Smooth muscle cell of the umbilical artery (primary cell): Measurements from ENCODE around the gene GAR1. TPM values are rescaled to one million over a fixed set of nuclear protein-coding genes. Genes with fewer than 3 reads are reported as not detected.

Experiments
- total RNA-seq: library from RNA; depleted of rRNA; stranded (reverse); fragments of >200 nt; gene quantifications from 2 replicates; pipeline ENCODE4 v1.2.3, GENCODE V29; 2014

GAR1 gene
- 2.1 and 4.5 TPM in 2 replicates for total RNA-seq

DNA sequence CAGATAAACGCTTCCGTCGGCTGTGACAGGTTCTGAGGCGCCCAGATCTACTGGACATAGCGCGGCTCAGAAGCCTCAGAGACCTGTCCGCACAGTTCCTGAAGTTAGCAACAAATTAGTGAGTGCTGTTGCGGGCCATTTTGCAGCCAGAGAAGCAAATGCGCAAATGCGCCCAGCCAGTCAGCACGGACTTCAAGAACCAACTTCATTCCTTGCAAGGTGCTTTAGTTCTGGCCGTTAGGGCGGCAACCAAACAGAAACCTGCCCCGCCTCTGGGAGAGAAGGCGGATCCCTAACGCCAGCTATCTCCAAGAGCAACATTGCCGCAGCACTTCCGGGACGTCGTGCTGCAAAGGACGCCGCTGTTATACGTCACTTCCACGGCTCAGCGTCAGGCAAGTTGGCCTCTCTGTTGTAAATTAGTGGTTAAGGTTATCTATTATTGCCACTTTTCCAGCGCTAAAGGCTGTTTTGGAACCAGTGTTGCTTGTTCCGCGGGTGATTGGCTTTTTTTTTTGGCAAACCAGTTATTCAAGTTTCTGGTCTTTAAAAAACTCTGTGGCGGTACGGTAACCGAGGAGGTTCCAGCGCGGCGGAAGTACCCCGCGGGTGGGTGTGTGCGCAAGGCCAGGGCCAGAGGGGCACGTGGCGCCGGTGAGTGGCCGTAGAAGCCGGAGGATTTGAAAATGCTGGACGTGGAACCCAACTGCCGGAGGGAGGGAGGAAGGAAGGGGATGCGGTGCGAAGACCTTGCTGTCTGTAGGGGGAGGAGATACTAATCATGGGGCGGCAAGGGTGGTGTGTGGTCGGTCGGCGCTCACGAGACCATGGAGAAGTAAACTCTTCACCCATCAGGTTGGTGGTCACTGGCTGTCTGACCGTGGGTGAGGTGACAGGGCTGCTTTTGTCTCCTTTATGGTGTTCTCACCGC lies at the start of gene GAR1:
Gene GAR1, plus strand, starts transcription at position 612 of the 931 bp plus-strand sequence. CDS start 403 bp downstream, outside the sequence.

GRCh38 chr4:109801895-109802319 lies 13.7 kb upstream of the GAR1 start, which contains the start of gene CFI:
Gene CFI, minus strand, starts transcription at chr4:109801999. Its CDS starts 28 bp downstream, at chr4:109801971.

GRCh38 chr4:109827672-109828071 lies 12.1 kb downstream of the GAR1 start, which contains the start of gene RRH:
Gene RRH, plus strand, starts transcription at chr4:109827972. Its CDS starts 56 bp downstream, at chr4:109828028.

GRCh38 chr4:109847896-109848442 lies 32.4 kb downstream of the GAR1 start, which contains the start of gene LRIT3:
Gene LRIT3, plus strand, starts transcription at chr4:109848107. Its CDS starts 95 bp downstream, at chr4:109848202.

Other genes starting within 250 kb of the GAR1 start
- 29.4 and 31.6 TPM in 2 replicates for gene CASP6, start 112.3 kb upstream of the GAR1 start, total RNA-seq
- gene PLA2G12A, start 85.7 kb upstream of the GAR1 start, total RNA-seq = 15.4 and 18.3 TPM in 2 replicates
- gene CFI, start 13.8 kb upstream of the GAR1 start, total RNA-seq = 1.2 and 9.2 TPM in 2 replicates
- gene RRH, start 12.2 kb downstream of the GAR1 start, total RNA-seq = not detected in 2 replicates
- under 0.01 and 0.05 TPM in 2 replicates for gene LRIT3, start 32.3 kb downstream of the GAR1 start, total RNA-seq
- 5.9 and 11.3 TPM in 2 replicates for gene EGF, start 97.1 kb downstream of the GAR1 start, total RNA-seq